ENCODE results near the gene ACSM5. TPM values are rescaled to one million over a fixed set of nuclear protein-coding genes. Genes with fewer than 3 reads are reported as not detected.
"Not testable (repeated sequence)": the region's sequence is repeated elsewhere in the genome, so short reads cannot be mapped to it uniquely, and the experiment has no call there.

The ACSM5 gene
- total and polyA plus RNA-seq, 2 donors from 2014 or later, result 8.6 to 22.8 TPM

- FAIRE-seq; intact Hi-C loops (cut with DNase I); H3K9ac ChIP-seq (ENCODE audit: low read length in 3 of 3): not testable (repeated sequence)
Observed at GRCh38 chr16:20430480-20430879, 21.1 kb downstream of the ACSM5 start.

GRCh38 chr16:20430948-20431347, 21.6 kb downstream of the ACSM5 start:
- intact Hi-C loops (cut with DNase I), result no loop called here
- no peak overlapping the region for H3K9ac ChIP-seq (ENCODE audit: low read length in 3 of 3)
- H3K27ac ChIP-seq (ENCODE audit: low read depth in 2 of 2, low read length in 2 of 2), result no peak overlapping the region
- H3K4me1 ChIP-seq (ENCODE audit: control insufficient read depth in 2 of 3, insufficient read depth in 2 of 3, low read depth in 1 of 3, low read length in 3 of 3), result no peaks in the 10 kb centered on the region
- H3K27me3 ChIP-seq (ENCODE audit: control insufficient read depth, insufficient read depth, low read length), result no peaks in the 10 kb centered on the region
- TF ChIP-seq CTCF (IDR thresholded peaks at IDR 0.05; ENCODE audit: borderline replicate concordance, extremely low read depth, insufficient read depth), result no peak
- H3K36me3 ChIP-seq (ENCODE audit: control insufficient read depth in 2 of 3, insufficient read depth in 3 of 3, low read length in 3 of 3), result no peaks in the 10 kb centered on the region
- FAIRE-seq (no peak), DNase-seq (no peak)
- H3K4me3 ChIP-seq (ENCODE audit: low read length in 3 of 3), result no peak overlapping the region
- no peaks in the 10 kb centered on the region for H3K9me3 ChIP-seq (ENCODE audit: control insufficient read depth in 2 of 3, insufficient read depth in 1 of 3, low read length in 3 of 3)

More at GRCh38 chr16:20430480-20430879, 21.1 kb downstream of the ACSM5 start:
- H3K27me3 ChIP-seq (ENCODE audit: control insufficient read depth, insufficient read depth, low read length); H3K4me3 ChIP-seq (ENCODE audit: low read length in 3 of 3); H3K27ac ChIP-seq (ENCODE audit: low read depth in 2 of 2, low read length in 2 of 2); DNase-seq; H3K9me3 ChIP-seq (ENCODE audit: control insufficient read depth in 2 of 3, insufficient read depth in 1 of 3, low read length in 3 of 3); H3K4me1 ChIP-seq (ENCODE audit: control insufficient read depth in 2 of 3, insufficient read depth in 2 of 3, low read depth in 1 of 3, low read length in 3 of 3); H3K36me3 ChIP-seq (ENCODE audit: control insufficient read depth in 2 of 3, insufficient read depth in 3 of 3, low read length in 3 of 3): not testable (repeated sequence)

- H3K9me3 ChIP-seq (ENCODE audit: control insufficient read depth in 2 of 3, insufficient read depth in 1 of 3, low read length in 3 of 3); H3K36me3 ChIP-seq (ENCODE audit: control insufficient read depth in 2 of 3, insufficient read depth in 3 of 3, low read length in 3 of 3); H3K4me1 ChIP-seq (ENCODE audit: control insufficient read depth in 2 of 3, insufficient read depth in 2 of 3, low read depth in 1 of 3, low read length in 3 of 3); FAIRE-seq; H3K4me3 ChIP-seq (ENCODE audit: low read length in 3 of 3); H3K9ac ChIP-seq (ENCODE audit: low read length in 3 of 3); H3K27me3 ChIP-seq (ENCODE audit: control insufficient read depth, insufficient read depth, low read length); intact Hi-C loops (cut with DNase I); DNase-seq: not testable (repeated sequence)
- H3K27ac ChIP-seq (ENCODE audit: low read depth in 2 of 2, low read length in 2 of 2), result peak overlapping the region in 1 of 2 donors; percentile 17
Observed at GRCh38 chr16:20438950-20439349, 29.6 kb downstream of the ACSM5 start.

- H3K9me3 ChIP-seq (ENCODE audit: control insufficient read depth in 2 of 3, insufficient read depth in 1 of 3, low read length in 3 of 3); H3K27me3 ChIP-seq (ENCODE audit: control insufficient read depth, insufficient read depth, low read length); H3K36me3 ChIP-seq (ENCODE audit: control insufficient read depth in 2 of 3, insufficient read depth in 3 of 3, low read length in 3 of 3); H3K9ac ChIP-seq (ENCODE audit: low read length in 3 of 3); H3K4me1 ChIP-seq (ENCODE audit: control insufficient read depth in 2 of 3, insufficient read depth in 2 of 3, low read depth in 1 of 3, low read length in 3 of 3); DNase-seq; FAIRE-seq; intact Hi-C loops (cut with DNase I); H3K4me3 ChIP-seq (ENCODE audit: low read length in 3 of 3): not testable (repeated sequence)
- H3K27ac ChIP-seq (ENCODE audit: low read depth in 2 of 2, low read length in 2 of 2), result peak overlapping the region; percentile 17 to 43
Observed at GRCh38 chr16:20439820-20440231, 30.5 kb downstream of the ACSM5 start.

- H3K4me1 ChIP-seq (ENCODE audit: control insufficient read depth in 2 of 3, insufficient read depth in 2 of 3, low read depth in 1 of 3, low read length in 3 of 3); H3K27me3 ChIP-seq (ENCODE audit: control insufficient read depth, insufficient read depth, low read length); H3K36me3 ChIP-seq (ENCODE audit: control insufficient read depth in 2 of 3, insufficient read depth in 3 of 3, low read length in 3 of 3); H3K9me3 ChIP-seq (ENCODE audit: control insufficient read depth in 2 of 3, insufficient read depth in 1 of 3, low read length in 3 of 3); intact Hi-C loops (cut with DNase I): not testable (repeated sequence)
- Histone ChIP-seq H3K4me3 (ENCODE audit: low read length in 3 of 3) (peak overlapping the region in 2 of 3 donors; percentile 28 to 56), H3K9ac (ENCODE audit: low read length in 3 of 3) (peak overlapping the region in 1 of 3 donors; percentile 56), H3K27ac (ENCODE audit: low read depth in 2 of 2, low read length in 2 of 2) (peak overlapping the region; percentile 85 to 89)
- DNase-seq (peak in 2 of 5 donors; percentile 14 to 22), FAIRE-seq (peak; percentile 86)
Observed at GRCh38 chr16:20440731-20441130, 31.4 kb downstream of the ACSM5 start.

All from kidney (tissue), 14 donors.